Endothelial cell of umbilical vein (primary cell): ENCODE measurements around the gene DDX43.

Experiments used
- CTCF ChIP-seq, 2 donors: IDR thresholded peaks; 1 replicate in 1 of 2; 2 replicates in 1 of 2; pipeline ENCODE4 v1.5.1; 2011; ENCODE audit warnings: low read length in 2 of 2, mild to moderate bottlenecking in 2 of 2, moderate library complexity in 2 of 2, control low read depth in 1 of 2, inconsistent platforms in 1 of 2, low read depth in 1 of 2; ENCODE audit not compliant: insufficient read depth in 1 of 2; ENCODE audit errors: extremely low read depth in 1 of 2
- EZH2 ChIP-seq: IDR thresholded peaks from 2 replicates; pipeline ENCODE4 v1.6.1; 2012; ENCODE audit warnings: borderline replicate concordance, low read depth, mild to moderate bottlenecking, moderate library complexity, low read length, inconsistent platforms; ENCODE audit not compliant: severe bottlenecking
- FOS ChIP-seq: IDR thresholded peaks from 2 replicates; pipeline ENCODE4 v1.6.1; 2011; ENCODE audit warnings: mild to moderate bottlenecking, low read length, moderate library complexity, borderline replicate concordance; ENCODE audit not compliant: insufficient read depth
- GATA2 ChIP-seq: IDR thresholded peaks from 2 replicates; pipeline ENCODE4 v1.7.0; 2011; ENCODE audit warnings: low read depth, mild to moderate bottlenecking, moderate library complexity, mixed read lengths, low read length; ENCODE audit not compliant: insufficient read length, insufficient read depth
- JUN ChIP-seq: IDR thresholded peaks from 2 replicates; pipeline ENCODE4 v1.6.1; 2011; ENCODE audit warnings: borderline replicate concordance, low read depth; ENCODE audit not compliant: insufficient read length, insufficient read depth
- MAX ChIP-seq: IDR thresholded peaks from 2 replicates; pipeline ENCODE4 v1.6.1; 2011; ENCODE audit not compliant: insufficient read depth, insufficient read length
- POLR2A ChIP-seq: IDR thresholded peaks from 2 replicates; pipeline ENCODE4 v1.6.1; 2012; ENCODE audit warnings: low read depth, mild to moderate bottlenecking, control low read depth, low read length
- POLR2AphosphoS5 ChIP-seq: IDR thresholded peaks from 2 replicates; pipeline ENCODE4 v1.6.1; 2012; ENCODE audit warnings: low read depth, mild to moderate bottlenecking, control low read depth, low read length, moderate library complexity; ENCODE audit not compliant: insufficient read depth

GRCh38 chr6:73421534-73421933 is 26.9 kb downstream of the DDX43 start:
- TF ChIP-seq CTCF (IDR thresholded peaks at IDR 0.05; ENCODE audit: extremely low read depth in 1 of 2, insufficient read depth in 1 of 2, low read depth in 1 of 2, low read length in 2 of 2) (no peak), JUN (no peak), POLR2AphosphoS5 (no peak), POLR2A (no peak), FOS (no peak), EZH2 (no peak), MAX (no peak), GATA2 (no peak)
